Panc1 (cell line): ENCODE data around the gene DSCAML1. TPM values are rescaled to one million over a fixed set of nuclear protein-coding genes. Genes with fewer than 3 reads are reported as not detected.

Source experiments
- ATAC-seq: fragments of 200-7000 bp; cut with Tn5 transposase; 2 replicates; pipeline ENCODE4 v1.9.1; 2020; ENCODE audit warnings: mild to moderate bottlenecking, moderate library complexity
- BruUV-seq: library from RNA; stranded (reverse); fragments of 400-500 nt; replicated peaks from 2 replicates; lab custom pipeline; 2021; lab: Mats Ljungman, UMichigan
- CTCF ChIA-PET: fragments of 300-600 bp; sonication (Branson Sonifier 250); formaldehyde crosslinking; loops from one replicate; lab custom pipeline; 2022; ENCODE audit warnings: antibody characterized with exemption; lab: Charles Lee
- POLR2A ChIA-PET: fragments of 300-600 bp; sonication (Branson Sonifier 250); formaldehyde crosslinking; loops from one replicate; lab custom pipeline; 2022; ENCODE audit warnings: antibody characterized with exemption; lab: Charles Lee
- DNase-seq: peaks from one replicate; pipeline ENCODE4 v3.0.0-alpha.2; 2010; ENCODE audit warnings: low read depth, low spot score
- H3K27ac ChIP-seq: 2 replicates; pipeline ENCODE4 v1.5.1; 2011; ENCODE audit warnings: mild to moderate bottlenecking, low read length, inconsistent platforms
- H3K27me3 ChIP-seq: fragments of 200-500 bp; sonication (Bioruptor generic); 2 replicates; pipeline ENCODE4 v1.6.0; 2014; ENCODE audit warnings: low read length, inconsistent platforms; ENCODE audit not compliant: control insufficient read depth, insufficient read depth
- H3K36me3 ChIP-seq: fragments of 200-500 bp; sonication (Bioruptor generic); 2 replicates; pipeline ENCODE4 v1.5.1; 2014; ENCODE audit warnings: inconsistent platforms, mild to moderate bottlenecking, low read length, moderate library complexity; ENCODE audit not compliant: control insufficient read depth, insufficient read depth
- H3K4me1 ChIP-seq: 2 replicates; pipeline ENCODE4 v1.5.1; 2011; ENCODE audit warnings: inconsistent platforms, mild to moderate bottlenecking, low read length, moderate library complexity; ENCODE audit not compliant: control insufficient read depth, insufficient read depth
- H3K4me3 ChIP-seq, 2 experiments: 2 replicates each; pipeline ENCODE4 v1.5.1; 2011 to 2012; ENCODE audit warnings: low read depth in 2 of 2, low read length in 2 of 2, mild to moderate bottlenecking in 2 of 2, inconsistent platforms in 1 of 2, moderate library complexity in 1 of 2
- H3K9me3 ChIP-seq: fragments of 200-500 bp; sonication (Bioruptor generic); 2 replicates; pipeline ENCODE4 v1.5.1; 2014; ENCODE audit warnings: low read depth, mild to moderate bottlenecking, inconsistent platforms, low read length, moderate library complexity; ENCODE audit not compliant: control insufficient read depth, insufficient read depth
- POLR2AphosphoS5 ChIP-seq: IDR thresholded peaks from 2 replicates; pipeline ENCODE4 v1.6.1; 2012; ENCODE audit warnings: mild to moderate bottlenecking, low read depth, low read length, moderate library complexity
- SIN3A ChIP-seq: IDR thresholded peaks from 2 replicates; pipeline ENCODE4 v1.6.1; 2012; ENCODE audit warnings: low read depth, mild to moderate bottlenecking, low read length, moderate library complexity, borderline replicate concordance; ENCODE audit not compliant: insufficient read depth
- TCF7L2 ChIP-seq: IDR thresholded peaks from 2 replicates; pipeline ENCODE4 v1.6.1; 2011; ENCODE audit warnings: mild to moderate bottlenecking, low read depth, low read length, inconsistent platforms
- in situ Hi-C: cut with HindIII; loops from 2 replicates; pipeline ENCODE4 v1.10.0; 2016; ENCODE audit warnings: low sequenced_read_pairs, low pct_unique_long_range_greater_than_20kb
- intact Hi-C: fragments of 100-400 bp; cut with micrococcal nuclease; formaldehyde crosslinking; loops from one replicate; pipeline ENCODE4 v1.10.0; 2022; ENCODE audit not compliant: unreplicated experiment
- total RNA-seq: library from RNA; stranded (reverse); gene quantifications from one replicate; pipeline ENCODE4 v1.2.1, GENCODE V29; 2021; ENCODE audit not compliant: unreplicated experiment
- TF ChIP-seq, protein P1 (sequence below), 2 experiments: IDR thresholded peaks; 2 replicates each; pipeline ENCODE4 v1.6.1; 2011 to 2012; ENCODE audit warnings: low read depth in 2 of 2, control low read depth in 1 of 2, low read length in 1 of 2, mild to moderate bottlenecking in 1 of 2, moderate library complexity in 1 of 2; ENCODE audit not compliant: insufficient read depth in 1 of 2
- TF ChIP-seq, protein P2 (sequence below): fragments of 450-650 bp; IDR thresholded peaks from 2 replicates; pipeline ENCODE4 v1.5.1; 2017; ENCODE audit warnings: mild to moderate bottlenecking

The DSCAML1 gene
- total RNA-seq, 1 experiment from 2014 or later = 1.6 TPM

DNA sequence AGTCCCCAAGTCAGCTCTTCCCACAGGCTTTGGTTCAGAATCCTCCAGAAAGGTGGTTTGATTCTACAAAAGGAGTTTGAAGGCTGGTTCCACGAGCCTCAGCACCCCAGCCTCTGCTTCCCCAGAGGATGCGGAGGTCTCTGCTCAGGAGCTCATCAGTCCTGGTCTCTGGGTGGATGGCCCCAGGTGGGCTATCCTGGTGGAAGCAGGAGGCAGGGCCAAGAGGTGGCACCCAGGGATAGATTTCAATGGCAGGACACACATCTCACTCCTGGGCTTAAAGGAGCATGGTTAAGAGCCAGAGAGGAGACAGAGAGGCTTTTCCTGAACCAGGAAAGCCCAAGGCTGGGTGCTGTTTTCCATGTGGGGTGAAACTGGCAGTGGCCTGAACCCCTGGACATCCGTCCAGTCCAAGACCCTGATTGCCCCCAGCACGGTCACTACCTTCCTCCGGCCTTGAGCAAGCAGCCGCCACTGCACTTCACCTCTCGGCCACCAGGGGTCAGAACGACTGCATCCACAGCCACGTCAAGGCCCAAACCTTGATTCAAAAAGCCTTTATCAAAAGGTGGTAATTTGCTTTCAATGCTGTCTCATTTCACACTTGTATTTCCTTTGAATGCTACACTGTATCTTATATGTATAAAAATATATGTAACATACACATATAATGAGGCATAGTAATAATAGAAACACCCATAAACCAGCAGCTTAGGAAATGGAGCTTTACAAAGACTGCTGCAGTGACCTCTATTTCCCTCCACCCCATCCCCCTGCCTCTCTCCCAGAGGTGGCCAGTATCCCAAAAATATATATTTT lies 46.9 kb upstream of the DSCAML1 start:
- CTCF ChIA-PET = interaction anchor here (0.5 to 2.2 kb wide), 7 partner anchors 16 to 209 kb away, joined by 3 to 34 read pairs (median 4); no protein-coding TSS in a partner anchor
- intact Hi-C loops = loop anchor here (1.0 kb wide), 2 partner anchors 103 to 209 kb away; no protein-coding TSS in a partner anchor
- H3K27ac ChIP-seq = no peak overlapping the region
- H3K36me3 ChIP-seq = no peaks in the 10 kb centered on the region
- H3K4me3 ChIP-seq = no peak overlapping the region
- peaks cover 20% of the 10 kb centered on the region for H3K27me3 ChIP-seq
- in situ Hi-C loops = no loop called here
- H3K4me1 ChIP-seq = no peaks in the 10 kb centered on the region
- TF ChIP-seq, protein P1, sequence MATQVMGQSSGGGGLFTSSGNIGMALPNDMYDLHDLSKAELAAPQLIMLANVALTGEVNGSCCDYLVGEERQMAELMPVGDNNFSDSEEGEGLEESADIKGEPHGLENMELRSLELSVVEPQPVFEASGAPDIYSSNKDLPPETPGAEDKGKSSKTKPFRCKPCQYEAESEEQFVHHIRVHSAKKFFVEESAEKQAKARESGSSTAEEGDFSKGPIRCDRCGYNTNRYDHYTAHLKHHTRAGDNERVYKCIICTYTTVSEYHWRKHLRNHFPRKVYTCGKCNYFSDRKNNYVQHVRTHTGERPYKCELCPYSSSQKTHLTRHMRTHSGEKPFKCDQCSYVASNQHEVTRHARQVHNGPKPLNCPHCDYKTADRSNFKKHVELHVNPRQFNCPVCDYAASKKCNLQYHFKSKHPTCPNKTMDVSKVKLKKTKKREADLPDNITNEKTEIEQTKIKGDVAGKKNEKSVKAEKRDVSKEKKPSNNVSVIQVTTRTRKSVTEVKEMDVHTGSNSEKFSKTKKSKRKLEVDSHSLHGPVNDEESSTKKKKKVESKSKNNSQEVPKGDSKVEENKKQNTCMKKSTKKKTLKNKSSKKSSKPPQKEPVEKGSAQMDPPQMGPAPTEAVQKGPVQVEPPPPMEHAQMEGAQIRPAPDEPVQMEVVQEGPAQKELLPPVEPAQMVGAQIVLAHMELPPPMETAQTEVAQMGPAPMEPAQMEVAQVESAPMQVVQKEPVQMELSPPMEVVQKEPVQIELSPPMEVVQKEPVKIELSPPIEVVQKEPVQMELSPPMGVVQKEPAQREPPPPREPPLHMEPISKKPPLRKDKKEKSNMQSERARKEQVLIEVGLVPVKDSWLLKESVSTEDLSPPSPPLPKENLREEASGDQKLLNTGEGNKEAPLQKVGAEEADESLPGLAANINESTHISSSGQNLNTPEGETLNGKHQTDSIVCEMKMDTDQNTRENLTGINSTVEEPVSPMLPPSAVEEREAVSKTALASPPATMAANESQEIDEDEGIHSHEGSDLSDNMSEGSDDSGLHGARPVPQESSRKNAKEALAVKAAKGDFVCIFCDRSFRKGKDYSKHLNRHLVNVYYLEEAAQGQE (IDR thresholded peaks at IDR 0.05; ENCODE audit: insufficient read depth in 1 of 2, low read depth in 2 of 2, low read length in 1 of 2) = 0 out of 4 replicates have a peak, but pooled peaks of 1 of the 2 experiments have one; percentile 47
- no peak for TF ChIP-seq SIN3A
- TF ChIP-seq, protein P2, sequence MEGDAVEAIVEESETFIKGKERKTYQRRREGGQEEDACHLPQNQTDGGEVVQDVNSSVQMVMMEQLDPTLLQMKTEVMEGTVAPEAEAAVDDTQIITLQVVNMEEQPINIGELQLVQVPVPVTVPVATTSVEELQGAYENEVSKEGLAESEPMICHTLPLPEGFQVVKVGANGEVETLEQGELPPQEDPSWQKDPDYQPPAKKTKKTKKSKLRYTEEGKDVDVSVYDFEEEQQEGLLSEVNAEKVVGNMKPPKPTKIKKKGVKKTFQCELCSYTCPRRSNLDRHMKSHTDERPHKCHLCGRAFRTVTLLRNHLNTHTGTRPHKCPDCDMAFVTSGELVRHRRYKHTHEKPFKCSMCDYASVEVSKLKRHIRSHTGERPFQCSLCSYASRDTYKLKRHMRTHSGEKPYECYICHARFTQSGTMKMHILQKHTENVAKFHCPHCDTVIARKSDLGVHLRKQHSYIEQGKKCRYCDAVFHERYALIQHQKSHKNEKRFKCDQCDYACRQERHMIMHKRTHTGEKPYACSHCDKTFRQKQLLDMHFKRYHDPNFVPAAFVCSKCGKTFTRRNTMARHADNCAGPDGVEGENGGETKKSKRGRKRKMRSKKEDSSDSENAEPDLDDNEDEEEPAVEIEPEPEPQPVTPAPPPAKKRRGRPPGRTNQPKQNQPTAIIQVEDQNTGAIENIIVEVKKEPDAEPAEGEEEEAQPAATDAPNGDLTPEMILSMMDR = peak; percentile 98
- no peak for TF ChIP-seq TCF7L2
- TF ChIP-seq POLR2AphosphoS5 = no peak
- ATAC-seq = peak; percentile 90
- peak; percentile 54 for DNase-seq
- BruUV-seq = no TSS peak
- no peaks in the 10 kb centered on the region for H3K9me3 ChIP-seq
- POLR2A ChIA-PET = no interaction called here

DNA sequence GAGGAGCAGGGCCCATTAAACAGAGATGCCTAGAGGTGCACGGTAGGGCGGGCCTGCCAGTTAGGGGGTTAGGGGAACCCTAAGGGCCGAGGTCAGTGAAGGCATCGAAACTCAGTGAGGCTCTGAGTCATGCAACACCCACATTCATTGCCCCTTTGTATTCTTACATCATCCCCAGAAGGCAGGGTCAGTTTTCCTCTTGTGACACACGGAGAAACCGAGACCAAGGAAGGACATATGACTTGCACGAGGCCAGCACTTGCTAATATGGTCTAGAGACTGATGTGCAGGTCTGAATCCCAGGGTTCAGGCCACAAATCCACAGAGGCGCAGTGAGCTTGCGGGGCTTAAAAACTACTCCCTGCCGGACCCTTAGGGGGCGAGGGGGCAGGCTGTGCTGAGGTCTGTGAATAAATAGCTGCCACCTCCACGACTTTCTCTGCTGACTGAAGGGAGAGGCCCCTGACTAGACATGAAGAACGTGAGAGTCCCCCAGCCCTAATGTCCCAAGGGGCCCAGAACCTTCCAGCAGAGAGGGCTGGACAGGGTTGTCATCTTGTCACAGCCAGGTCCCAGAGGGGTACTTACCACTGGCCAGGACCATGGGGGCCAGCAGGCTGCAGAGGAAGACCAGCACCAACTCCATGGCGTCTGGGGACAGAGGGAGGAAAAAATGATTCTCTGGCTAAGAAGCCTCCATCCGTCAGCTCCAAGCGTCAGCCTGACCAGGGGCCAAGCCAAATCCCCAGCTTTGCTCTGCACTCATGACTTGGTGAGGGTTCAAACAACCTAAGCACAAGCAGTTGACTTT lies 45.3 kb upstream of the DSCAML1 start:
- intact Hi-C loops (no loop called here), in situ Hi-C loops (no loop called here)
- Histone ChIP-seq H3K27ac (no peak overlapping the region), H3K4me3 (no peak overlapping the region), H3K4me1 (no peaks in the 10 kb centered on the region), H3K27me3 (peaks cover 27% of the 10 kb centered on the region), H3K36me3 (no peaks in the 10 kb centered on the region), H3K9me3 (no peaks in the 10 kb centered on the region)
- CTCF ChIA-PET = interaction anchor here (0.7 to 1.8 kb wide), 3 partner anchors 62 to 106 kb away, joined by 3 to 10 read pairs (median 4); no protein-coding TSS in a partner anchor
- no TSS peak for BruUV-seq
- ATAC-seq = no peak
- POLR2A ChIA-PET = no interaction called here
- TF ChIP-seq SIN3A = no peak
- TF ChIP-seq, protein P1 (IDR thresholded peaks at IDR 0.05; ENCODE audit: insufficient read depth in 1 of 2, low read depth in 2 of 2, low read length in 1 of 2) = no peak
- TF ChIP-seq POLR2AphosphoS5 = no peak
- TF ChIP-seq, protein P2 = no peak
- TF ChIP-seq TCF7L2 = no peak
- no peak for DNase-seq
